Stomach (tissue), 19 donors: ENCODE measurements around the gene INA. TPM values are rescaled to one million over a fixed set of nuclear protein-coding genes. Genes with fewer than 3 reads are reported as not detected.

Experiments
- DNase-seq, 2 donors: peaks; one replicate each; pipeline versions ENCODE4 v3.0.0 to v3.0.0-alpha.2; 2013 to 2019
- H3K27ac ChIP-seq, 5 donors: fragments of 200-600 bp in 4 of 5; sonication (generic) in 4 of 5; one replicate each; pipeline ENCODE4 v1.5.1; 2013 to 2019; ENCODE audit warnings: mild to moderate bottlenecking in 1 of 5, moderate library complexity in 1 of 5
- H3K27me3 ChIP-seq, 3 donors: fragments of 200-600 bp; sonication (generic); one replicate each; pipeline ENCODE4 v1.5.1; 2017 to 2019; ENCODE audit warnings: mixed run types in 1 of 3
- H3K36me3 ChIP-seq, 4 donors: fragments of 200-600 bp; sonication (generic); 1 replicate in 3 of 4; 2 replicates in 1 of 4; pipeline ENCODE4 v1.5.1; 2016 to 2019
- H3K4me1 ChIP-seq, 4 donors: fragments of 200-600 bp; sonication (generic); one replicate each; pipeline ENCODE4 v1.5.1; 2016 to 2019
- H3K4me3 ChIP-seq, 4 donors: fragments of 200-600 bp; sonication (generic) in 3 of 4; one replicate each; pipeline ENCODE4 v1.5.1; 2016 to 2019; ENCODE audit warnings: mild to moderate bottlenecking in 1 of 4
- H3K9me3 ChIP-seq, 4 donors: fragments of 200-600 bp; sonication (generic); one replicate each; pipeline ENCODE4 v1.5.1; 2016 to 2019
- EP300 ChIP-seq: sonication (generic); formaldehyde crosslinking; IDR thresholded peaks from one replicate; pipeline ENCODE4 v1.6.1; 2017; ENCODE audit warnings: antibody characterized with exemption
- POLR2A ChIP-seq, 4 donors: fragments of 450-650 bp; IDR thresholded peaks; one replicate each; pipeline ENCODE4 v1.6.1; 2016; ENCODE audit warnings: antibody characterized with exemption in 4 of 4, control low read depth in 2 of 4, mild to moderate bottlenecking in 1 of 4, moderate library complexity in 1 of 4
- POLR2AphosphoS5 ChIP-seq, 3 donors: sonication (generic); formaldehyde crosslinking; IDR thresholded peaks; one replicate each; pipeline ENCODE4 v1.6.1; 2016; ENCODE audit warnings: antibody characterized with exemption in 3 of 3
- WGBS, 5 donors: extraction: QIAGEN DNeasy Blood & Tissue Kit in 3 of 5; methylation state at CpG; one replicate each; pipeline versions ENCODE4 v1.1.5 to v1.1.7; 2013 to 2018; 5-methylcytosine and 5-hydroxymethylcytosine counted together
- intact Hi-C: fragments of 100-400 bp; cut with DNase I; formaldehyde crosslinking; loops from one replicate; pipeline ENCODE4 v1.15.1; 2023; ENCODE audit warnings: low total_unique reads
- long read RNA-seq, 10 donors: transcript quantifications; one replicate each; lab custom pipeline, GENCODE V29; 2026
- polyA plus RNA-seq, 3 donors: library from polyadenylated mRNA; stranded (reverse); fragments of 200-250 nt; gene quantifications; one replicate each; pipeline ENCODE4 v1.2.3, GENCODE V29; 2013
- total RNA-seq, 5 donors: library from RNA; depleted of rRNA; stranded (reverse); fragments of >200 nt; gene quantifications; one replicate each; pipeline versions ENCODE4 v1.1.0 to v1.2.3, GENCODE V29; 2014 to 2016
- TF ChIP-seq, protein P1 (sequence below), 7 experiments: fragments of 450-650 bp in 4 of 7; fragments of 200-600 bp in 3 of 7; sonication (generic) in 3 of 7; IDR thresholded peaks; one replicate each; pipeline ENCODE4 v1.5.1; 2016 to 2019; ENCODE audit warnings: antibody characterized with exemption in 7 of 7, control low read depth in 2 of 7, mild to moderate bottlenecking in 1 of 7
- donor health status: healthy with polysubstance abuse.
- donor health status: Bipolar disorder and iron deficiency.
- donor health status: healthy.

INA gene
- total RNA-seq (1 to 10 TPM in 1 of 5 donors, under 1 TPM in 2, not detected in 2; 0.29 to 1.8 (median 0.72) TPM), polyA plus RNA-seq (1 to 10 TPM in 2 of 3 donors, under 1 TPM in 1; 0.92 to 1.4 (median 1.2) TPM)
- long read RNA-seq, donor 1, partial matches to known transcripts, result 5 of 9 reads
- long read RNA-seq, donor 1, other reads (novel, unspliced or antisense), result 0 of 9 reads
- long read RNA-seq, donor 2, transcript INA-201 (3 exons, 3,231 nt), result major isoform, 5 of 5 reads
- long read RNA-seq, donor 2, partial matches to known transcripts, result 0 of 5 reads
- long read RNA-seq, donor 2, other reads (novel, unspliced or antisense), result 0 of 5 reads
- long read RNA-seq, donor 3, partial matches to known transcripts, result 0 of 1 reads
- long read RNA-seq, donor 3, other reads (novel, unspliced or antisense), result 0 of 1 reads
- long read RNA-seq, donor 4, result 0 reads
- long read RNA-seq, donor 5, partial matches to known transcripts, result 0 of 4 reads
- long read RNA-seq, donor 5, other reads (novel, unspliced or antisense), result 0 of 4 reads
- long read RNA-seq, donor 6, transcript INA-201 (3 exons, 3,231 nt), result major isoform, 8 of 8 reads
- long read RNA-seq, donor 6, partial matches to known transcripts, result 0 of 8 reads
- long read RNA-seq, donor 6, other reads (novel, unspliced or antisense), result 0 of 8 reads
- long read RNA-seq, donor 7, transcript INA-201 (3 exons, 3,231 nt), result major isoform, 6 of 6 reads
- long read RNA-seq, donor 7, partial matches to known transcripts, result 0 of 6 reads
- long read RNA-seq, donor 7, other reads (novel, unspliced or antisense), result 0 of 6 reads
- long read RNA-seq, donor 8, partial matches to known transcripts, result 0 of 4 reads
- long read RNA-seq, donor 8, other reads (novel, unspliced or antisense), result 0 of 4 reads
- long read RNA-seq, donor 9, partial matches to known transcripts, result 0 of 1 reads
- long read RNA-seq, donor 9, other reads (novel, unspliced or antisense), result 0 of 1 reads
- long read RNA-seq, donor 10, partial matches to known transcripts, result 0 of 1 reads
- long read RNA-seq, donor 10, other reads (novel, unspliced or antisense), result 0 of 1 reads

DNA sequence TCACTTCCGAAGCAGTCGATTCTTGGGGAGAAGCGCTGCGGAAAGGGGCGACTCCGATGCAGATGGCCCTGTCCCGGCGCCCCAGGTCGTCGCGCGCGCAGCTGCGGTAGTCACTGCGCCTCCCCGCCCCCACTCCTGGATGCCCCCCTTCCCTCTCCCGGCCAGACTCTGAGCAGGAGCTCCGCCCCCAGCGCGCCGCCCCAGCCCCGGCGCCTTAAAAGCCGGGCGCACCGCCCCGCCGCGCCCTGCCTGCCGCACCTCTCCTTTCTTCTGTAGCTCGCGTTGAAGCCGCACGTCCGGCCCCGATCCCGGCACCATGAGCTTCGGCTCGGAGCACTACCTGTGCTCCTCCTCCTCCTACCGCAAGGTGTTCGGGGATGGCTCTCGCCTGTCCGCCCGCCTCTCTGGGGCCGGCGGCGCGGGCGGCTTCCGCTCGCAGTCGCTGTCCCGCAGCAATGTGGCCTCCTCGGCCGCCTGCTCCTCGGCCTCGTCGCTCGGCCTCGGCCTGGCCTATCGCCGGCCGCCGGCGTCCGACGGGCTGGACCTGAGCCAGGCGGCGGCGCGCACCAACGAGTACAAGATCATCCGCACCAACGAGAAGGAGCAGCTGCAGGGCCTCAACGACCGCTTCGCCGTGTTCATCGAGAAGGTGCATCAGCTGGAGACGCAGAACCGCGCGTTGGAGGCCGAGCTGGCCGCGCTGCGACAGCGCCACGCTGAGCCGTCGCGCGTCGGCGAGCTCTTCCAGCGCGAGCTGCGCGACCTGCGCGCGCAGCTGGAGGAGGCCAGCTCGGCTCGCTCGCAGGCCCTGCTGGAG, at the start of gene INA:
Gene INA, plus strand, starts transcription at position 243 of the 817 bp plus-strand sequence. Its CDS starts 74 bp downstream, at position 317.
- 0 to 4% (median 1%) methylated on average over 9 to 105 of the region's 105 CpGs for WGBS, 5 donors
- intact Hi-C loops, result no loop called here
- peak within 1 kb of the TSS; percentile 26 to 38 (median 28) for H3K4me3 ChIP-seq

DNA sequence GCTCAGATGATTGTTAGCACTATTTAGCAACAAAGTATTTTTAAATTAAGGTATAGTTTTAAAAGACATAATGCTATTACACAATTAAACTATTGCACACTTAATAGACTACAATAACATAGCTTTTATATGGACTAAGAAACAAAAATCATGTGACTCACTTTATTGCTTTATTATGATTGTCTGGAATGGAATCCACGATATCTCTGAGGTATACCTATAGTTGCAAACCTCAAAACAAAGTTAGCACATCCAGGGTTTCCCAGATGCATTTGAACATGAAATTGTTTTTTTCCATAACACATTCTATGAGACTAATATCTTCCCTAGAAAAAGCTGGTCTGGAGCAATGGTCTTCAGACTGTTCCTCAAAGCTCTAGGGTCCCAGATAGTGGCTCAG, 49.5 kb upstream of the INA start:
- no peak for DNase-seq
- peak overlapping the region in 1 of 5 donors; percentile 72 for H3K27ac ChIP-seq

More for the DNA sequence above, at the start of gene INA:
- H3K36me3 ChIP-seq, result no peaks in the 10 kb centered on the region
- H3K27ac ChIP-seq, result no peak within 1 kb of the TSS
- H3K9me3 ChIP-seq, result peaks cover 0 to 7% (median 0%) of the 10 kb centered on the region in 4 donors
- peaks cover 8 to 22% (median 13%) of the 10 kb centered on the region in 4 donors for H3K4me1 ChIP-seq
- DNase-seq, result peak in 1 of 2 donors; percentile 75
- no peak for TF ChIP-seq POLR2AphosphoS5 (IDR thresholded peaks at IDR 0.05)
- no peak for TF ChIP-seq EP300
- TF ChIP-seq POLR2A (IDR thresholded peaks at IDR 0.05), result no peak
- TF ChIP-seq, protein P1, sequence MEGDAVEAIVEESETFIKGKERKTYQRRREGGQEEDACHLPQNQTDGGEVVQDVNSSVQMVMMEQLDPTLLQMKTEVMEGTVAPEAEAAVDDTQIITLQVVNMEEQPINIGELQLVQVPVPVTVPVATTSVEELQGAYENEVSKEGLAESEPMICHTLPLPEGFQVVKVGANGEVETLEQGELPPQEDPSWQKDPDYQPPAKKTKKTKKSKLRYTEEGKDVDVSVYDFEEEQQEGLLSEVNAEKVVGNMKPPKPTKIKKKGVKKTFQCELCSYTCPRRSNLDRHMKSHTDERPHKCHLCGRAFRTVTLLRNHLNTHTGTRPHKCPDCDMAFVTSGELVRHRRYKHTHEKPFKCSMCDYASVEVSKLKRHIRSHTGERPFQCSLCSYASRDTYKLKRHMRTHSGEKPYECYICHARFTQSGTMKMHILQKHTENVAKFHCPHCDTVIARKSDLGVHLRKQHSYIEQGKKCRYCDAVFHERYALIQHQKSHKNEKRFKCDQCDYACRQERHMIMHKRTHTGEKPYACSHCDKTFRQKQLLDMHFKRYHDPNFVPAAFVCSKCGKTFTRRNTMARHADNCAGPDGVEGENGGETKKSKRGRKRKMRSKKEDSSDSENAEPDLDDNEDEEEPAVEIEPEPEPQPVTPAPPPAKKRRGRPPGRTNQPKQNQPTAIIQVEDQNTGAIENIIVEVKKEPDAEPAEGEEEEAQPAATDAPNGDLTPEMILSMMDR (IDR thresholded peaks at IDR 0.05), result no peak
- H3K27me3 ChIP-seq, result peaks cover 18 to 75% (median 45%) of the 10 kb centered on the region in 3 donors

DNA sequence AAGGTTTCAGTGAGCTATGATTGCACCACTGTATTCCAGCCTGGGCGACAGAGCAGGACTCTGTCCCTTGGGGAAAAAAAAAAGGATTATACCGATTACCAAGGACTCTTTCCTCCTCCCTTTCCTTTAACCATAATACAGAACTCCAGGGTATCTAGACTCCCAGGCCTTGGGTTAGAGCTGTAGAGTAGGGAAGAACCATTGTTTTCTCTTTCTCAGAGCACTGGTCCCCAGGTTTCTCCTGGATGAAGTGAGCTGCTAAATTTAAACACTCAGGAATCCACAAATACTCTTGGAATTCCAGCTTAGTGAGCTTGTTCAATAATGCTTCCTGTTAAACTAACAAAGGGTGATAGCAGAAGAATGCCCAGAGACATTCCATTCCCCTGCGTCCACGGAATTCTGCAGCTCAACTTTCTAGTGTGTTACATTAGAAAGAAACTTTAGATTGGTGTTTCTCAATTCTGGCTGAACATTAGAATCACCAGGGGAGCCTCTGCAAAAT, 45.8 kb upstream of the INA start:
- H3K36me3 ChIP-seq, result no peaks in the 10 kb centered on the region
- H3K9me3 ChIP-seq, result no peaks in the 10 kb centered on the region
- H3K4me1 ChIP-seq, result peaks cover 7 to 49% (median 15%) of the 10 kb centered on the region in 4 donors
- no peaks in the 10 kb centered on the region for H3K27me3 ChIP-seq
- 12 to 32% (median 24%) methylated on average over 4 of the region's 4 CpGs for WGBS, 5 donors
- intact Hi-C loops, result no loop called here
- no peak overlapping the region for H3K4me3 ChIP-seq
- peak overlapping the region; percentile 48 to 80 (median 76) for H3K27ac ChIP-seq
- peak; percentile 46 to 75 for DNase-seq
- peak in 2 of 3 donors; percentile 23 to 69 for TF ChIP-seq POLR2AphosphoS5 (IDR thresholded peaks at IDR 0.05)
- no peak for TF ChIP-seq POLR2A (IDR thresholded peaks at IDR 0.05)
- no peak for TF ChIP-seq EP300

More for the DNA sequence above, 49.5 kb upstream of the INA start:
- Histone ChIP-seq H3K27me3 (no peaks in the 10 kb centered on the region), H3K36me3 (no peaks in the 10 kb centered on the region), H3K4me3 (no peak overlapping the region), H3K9me3 (peaks cover 12 to 26% (median 20%) of the 10 kb centered on the region in 4 donors), H3K4me1 (peaks cover 7 to 40% (median 15%) of the 10 kb centered on the region in 4 donors)
- intact Hi-C loops, result no loop called here
- TF ChIP-seq POLR2AphosphoS5 (IDR thresholded peaks at IDR 0.05), result no peak
- TF ChIP-seq, protein P1 (IDR thresholded peaks at IDR 0.05), result no peak
- TF ChIP-seq POLR2A (IDR thresholded peaks at IDR 0.05), result no peak
- no peak for TF ChIP-seq EP300
- WGBS, 5 donors, result 79 to 98% (median 93%) methylated on average over 1 of the region's 1 CpG

DNA sequence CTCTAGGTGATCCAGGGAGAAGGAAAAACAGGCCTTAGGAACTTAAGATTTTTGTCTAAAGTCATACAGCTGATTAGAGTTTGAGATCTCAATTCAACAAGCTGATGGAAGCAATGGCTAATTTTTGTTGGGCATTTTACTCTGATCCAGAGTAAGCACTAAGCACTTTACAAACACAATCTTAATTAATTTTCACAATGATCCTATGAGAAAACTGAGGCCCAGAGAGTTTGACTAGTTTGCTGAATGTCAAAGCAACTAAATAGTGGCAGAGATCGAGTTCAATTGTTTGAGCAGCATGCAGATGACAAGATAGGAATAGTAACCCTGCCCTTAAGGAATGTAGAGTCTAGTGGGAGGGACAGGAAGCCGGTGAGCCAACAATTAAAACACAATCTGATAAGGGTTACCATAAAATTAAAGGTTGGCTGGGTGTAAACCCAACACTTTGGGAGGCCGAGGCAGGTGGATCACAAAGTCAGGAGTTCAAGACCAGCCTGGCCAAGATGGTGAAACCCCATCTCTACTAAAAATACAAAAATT, 44.7 kb upstream of the INA start:
- H3K27me3 ChIP-seq, result no peaks in the 10 kb centered on the region
- TF ChIP-seq POLR2A (IDR thresholded peaks at IDR 0.05) (no peak), POLR2AphosphoS5 (IDR thresholded peaks at IDR 0.05) (no peak), EP300 (no peak)
- TF ChIP-seq, protein P1 (IDR thresholded peaks at IDR 0.05), result no peak
- H3K27ac ChIP-seq, result peak overlapping the region in 3 of 5 donors; percentile 73 to 80 (median 80)
- no peak for DNase-seq
- WGBS, 5 donors, result 44 to 65% (median 55%) methylated on average over 3 of the region's 3 CpGs
- no peak overlapping the region for H3K4me3 ChIP-seq
- H3K9me3 ChIP-seq, result no peaks in the 10 kb centered on the region
- H3K36me3 ChIP-seq, result no peaks in the 10 kb centered on the region
- intact Hi-C loops, result loop anchor here (2.0 kb wide), 1 partner anchor 17 kb away; no protein-coding TSS in a partner anchor
- H3K4me1 ChIP-seq, result peaks cover 7 to 49% (median 13%) of the 10 kb centered on the region in 4 donors
